ENCODE data around the gene ARHGAP20.

The ARHGAP20 gene

GRCh38 chr11:110629594-110629993 lies 82.6 kb downstream of the ARHGAP20 start (continued):
- no peak for TF ChIP-seq PRDM6 (tag by site-specific recombination; IDR thresholded peaks at IDR 0.05)
- TF ChIP-seq ZNF513 (tag by site-specific recombination; IDR thresholded peaks at IDR 0.05) = no peak
- TF ChIP-seq ZNF518A (tag by site-specific recombination; conservative IDR thresholded peaks at IDR 0.05; ENCODE audit: low read depth) = no peak
- no peak for TF ChIP-seq ZNF416 (tag by site-specific recombination; IDR thresholded peaks at IDR 0.05)
- TF ChIP-seq ZNF362 (tag by site-specific recombination; IDR thresholded peaks at IDR 0.05) = no peak
- no peak for TF ChIP-seq KLF7 (tag by site-specific recombination; IDR thresholded peaks at IDR 0.05; ENCODE audit: borderline replicate concordance)
- no peak for TF ChIP-seq MEIS1 (CRISPR knock-in tag; IDR thresholded peaks at IDR 0.05; ENCODE audit: borderline replicate concordance)
- no peak for TF ChIP-seq ZNF792 (tag by site-specific recombination; IDR thresholded peaks at IDR 0.05)
- no peak for TF ChIP-seq PRDM10 (tag by site-specific recombination; IDR thresholded peaks at IDR 0.05)

GRCh38 chr11:110621826-110622225 lies 90.4 kb downstream of the ARHGAP20 start:
- Histone ChIP-seq H3K4me3 (ENCODE audit: low read depth, low read length) (no peak overlapping the region), H3K9me3 (ENCODE audit: control insufficient read depth, insufficient read depth, low read depth, low read length) (no peaks in the 10 kb centered on the region), H3K27ac (ENCODE audit: extremely low read depth, low read depth, low read length) (no peak overlapping the region), H3K4me1 (ENCODE audit: control insufficient read depth, insufficient read depth, low read length) (no peaks in the 10 kb centered on the region), H3K36me3 (ENCODE audit: control insufficient read depth in 2 of 2, insufficient read depth in 1 of 2, low read length in 2 of 2) (no peaks in the 10 kb centered on the region)
- ChIA-PET POLR2A (no interaction called here), CTCF (no interaction called here)
- TF ChIP-seq ZNF26 (tag by site-specific recombination; IDR thresholded peaks at IDR 0.05) (0 out of 2 replicates have a peak, but pooled peaks have one; percentile 1), ZFP3 (tag by site-specific recombination; IDR thresholded peaks at IDR 0.05; ENCODE audit: low read depth) (no peak)
